Activated T-helper 1 cell treated with Interleukin-2 at 50 U/mL for 16 hours (primary cell): ENCODE results near the gene DUSP23.

Experiments used
- DNase-seq: peaks from one replicate; pipeline ENCODE4 v3.0.0-alpha.2; 2020; ENCODE audit warnings: low read depth

DUSP23 gene

DNA sequence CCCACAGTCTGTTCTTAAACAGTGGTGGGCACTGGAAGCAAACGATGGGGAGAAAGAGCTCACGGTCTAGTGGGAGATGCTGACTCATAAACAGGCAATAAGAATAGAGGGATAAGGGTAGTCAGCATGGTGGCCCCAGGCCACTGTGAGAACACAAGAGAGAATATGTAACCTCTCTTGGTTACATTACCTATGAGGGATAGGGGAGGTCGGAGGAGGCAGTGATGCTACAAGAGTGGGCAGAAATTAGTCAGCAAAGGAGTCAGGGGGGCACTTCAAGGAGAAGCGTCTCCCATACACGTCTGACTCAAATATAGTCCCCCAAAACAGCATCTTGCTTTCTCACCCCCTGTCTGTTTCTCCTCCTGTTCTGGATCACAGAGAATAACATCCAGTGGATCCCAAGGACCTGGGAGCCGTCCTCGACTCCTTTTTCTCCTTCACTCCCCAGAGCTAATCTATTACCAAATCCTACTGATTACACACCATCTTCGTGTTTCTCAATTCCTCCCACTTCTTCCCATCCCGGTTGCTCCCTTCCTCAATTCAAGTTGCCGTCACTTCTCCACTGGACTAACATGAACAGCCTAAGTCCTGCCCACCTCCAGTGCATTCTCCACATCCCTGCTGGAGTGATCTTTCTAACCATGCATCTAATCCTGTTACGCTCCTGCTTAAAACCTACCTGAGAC lies 48.0 kb downstream of the DUSP23 start:
- DNase-seq: no peak

GRCh38 chr1:159829273-159829634 lies 48.5 kb downstream of the DUSP23 start:
- DNase-seq: no peak

- no peak for DNase-seq
These were observed 49.2 kb downstream of the DUSP23 start for GRCh38 chr1:159829822-159830465.

- no peak for DNase-seq
These were observed 50.0 kb downstream of the DUSP23 start for GRCh38 chr1:159830722-159831121.

DNA sequence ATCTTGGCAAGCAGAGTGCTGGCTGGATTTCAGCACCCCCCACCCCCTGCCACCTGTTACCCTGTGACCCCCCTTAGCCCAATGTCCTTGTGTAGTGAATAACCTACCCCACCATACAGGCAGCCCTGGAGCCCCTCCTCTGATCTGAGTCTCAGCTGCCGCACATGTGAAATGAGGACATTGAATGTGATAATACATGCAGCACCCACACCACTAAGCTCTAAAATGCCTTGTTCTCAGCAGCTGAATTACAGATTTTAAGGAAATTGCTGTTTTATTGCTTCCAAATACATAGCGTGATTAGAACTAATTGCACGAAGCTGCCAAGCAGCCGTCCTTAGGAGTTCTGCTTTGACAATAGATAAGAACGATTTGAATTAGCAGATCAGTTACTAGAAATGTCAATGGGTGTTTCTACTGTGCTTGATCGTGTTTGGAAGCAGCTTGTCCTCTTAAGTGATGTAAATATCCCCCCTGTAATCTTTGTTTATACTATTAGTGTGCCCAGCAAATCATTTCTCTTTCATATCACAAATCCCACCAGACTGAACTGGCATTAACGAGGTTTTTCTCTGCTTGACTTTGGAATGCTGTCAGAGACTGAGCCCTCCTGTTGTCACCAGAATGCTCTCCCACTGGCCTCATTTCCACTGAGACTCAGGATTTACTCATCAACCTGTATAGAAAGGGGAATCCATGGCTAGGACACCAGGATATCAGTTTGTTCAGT lies 50.8 kb downstream of the DUSP23 start:
- no peak for DNase-seq
